ENCODE results near the gene TMEM14B.

- TF ChIP-seq CTCF (IDR thresholded peaks at IDR 0.05; ENCODE audit: low read depth, low read length, missing input control) (no peak), TAF1 (conservative IDR thresholded peaks at IDR 0.05) (no peak), MAX (IDR thresholded peaks at IDR 0.05) (no peak), REST (IDR thresholded peaks at IDR 0.05) (no peak), JUND (IDR thresholded peaks at IDR 0.05) (no peak), ZBTB33 (IDR thresholded peaks at IDR 0.05) (no peak), GABPA (IDR thresholded peaks at IDR 0.05 in 1 of 2, conservative IDR thresholded peaks at IDR 0.05 in 1 of 2) (no peak)
Observed at GRCh38 chr6:10721850-10722569, 25.6 kb upstream of the TMEM14B start.
